GM21447 (cell line): ENCODE results near the gene MPZL3.
"Not testable (repeated sequence)": the region's sequence is repeated elsewhere in the genome, so short reads cannot be mapped to it uniquely, and the experiment has no call there.

Experiments
- ATAC-seq: cut with Tn5 transposase; IDR thresholded peaks from one replicate; pipeline ENCODE4 v1.9.1; 2021; ENCODE audit not compliant: unreplicated experiment

The MPZL3 gene

GRCh38 chr11:118190942-118191506 is 61.1 kb downstream of the MPZL3 start:
- ATAC-seq, result not testable (repeated sequence)

- no peak for ATAC-seq
Observed at GRCh38 chr11:118186346-118187107, 65.6 kb downstream of the MPZL3 start.

- ATAC-seq, result no peak
Observed at GRCh38 chr11:118184784-118185579, 67.2 kb downstream of the MPZL3 start.

- ATAC-seq, result not testable (repeated sequence)
Observed at GRCh38 chr11:118183691-118184090, 68.5 kb downstream of the MPZL3 start.

- no peak for ATAC-seq
Observed at GRCh38 chr11:118180300-118180703, 71.9 kb downstream of the MPZL3 start.

- ATAC-seq, result no peak
Observed at GRCh38 chr11:118176778-118177134, 75.4 kb downstream of the MPZL3 start.
